GM21526 (cell line): ENCODE measurements around the gene CKMT1A.

Experiments
- ATAC-seq: cut with Tn5 transposase; IDR thresholded peaks from one replicate; pipeline ENCODE4 v1.9.1; 2021; ENCODE audit warnings: moderate library complexity; ENCODE audit not compliant: unreplicated experiment, low FRiP score

Gene CKMT1A

GRCh38 chr15:43746903-43747309 lies 53.2 kb downstream of the CKMT1A start:
- ATAC-seq, result peak; percentile 9

- no peak for ATAC-seq
Measured at GRCh38 chr15:43748376-43748775, 54.7 kb downstream of the CKMT1A start.
